HS-5 (cell line): ENCODE measurements around the gene AFG1L.
"Not testable (repeated sequence)": the region's sequence is repeated elsewhere in the genome, so short reads cannot be mapped to it uniquely, and the experiment has no call there.

Source experiments
- DNase-seq: peaks from one replicate; pipeline ENCODE4 v3.0.0-alpha.2; 2012; ENCODE audit warnings: low read depth

Gene AFG1L

GRCh38 chr6:108416047-108416833 is 121.4 kb downstream of the AFG1L start:
- DNase-seq = not testable (repeated sequence)

- no peak for DNase-seq
Observed at GRCh38 chr6:108417027-108417426, 122.2 kb downstream of the AFG1L start.

- DNase-seq = no peak
Observed at GRCh38 chr6:108419474-108419873, 124.6 kb downstream of the AFG1L start.

GRCh38 chr6:108419934-108420609 is 125.2 kb downstream of the AFG1L start:
- no peak for DNase-seq

- no peak for DNase-seq
Observed at GRCh38 chr6:108421366-108421765, 126.5 kb downstream of the AFG1L start.

GRCh38 chr6:108423982-108424705 is 129.3 kb downstream of the AFG1L start:
- no peak for DNase-seq

- no peak for DNase-seq
Observed at GRCh38 chr6:108425428-108425827, 130.6 kb downstream of the AFG1L start.

- DNase-seq = no peak
Observed at GRCh38 chr6:108432143-108432542, 137.3 kb downstream of the AFG1L start.

GRCh38 chr6:108432792-108433191 is 137.9 kb downstream of the AFG1L start:
- DNase-seq = no peak

- no peak for DNase-seq
Observed at GRCh38 chr6:108434222-108434621, 139.4 kb downstream of the AFG1L start.

- DNase-seq = no peak
Observed at GRCh38 chr6:108435391-108435790, 140.5 kb downstream of the AFG1L start.

GRCh38 chr6:108436771-108437170 is 141.9 kb downstream of the AFG1L start:
- no peak for DNase-seq

- DNase-seq = no peak
Observed at GRCh38 chr6:108437821-108438220, 143.0 kb downstream of the AFG1L start.

- DNase-seq = no peak
Observed at GRCh38 chr6:108438918-108439317, 144.1 kb downstream of the AFG1L start.

GRCh38 chr6:108441141-108441540 is 146.3 kb downstream of the AFG1L start:
- DNase-seq = no peak

GRCh38 chr6:108442770-108443520 is 148.1 kb downstream of the AFG1L start:
- DNase-seq = no peak

- no peak for DNase-seq
Observed at GRCh38 chr6:108446629-108447150, 151.8 kb downstream of the AFG1L start.

GRCh38 chr6:108448481-108448880 is 153.6 kb downstream of the AFG1L start:
- DNase-seq = no peak

- DNase-seq = not testable (repeated sequence)
Observed at GRCh38 chr6:108449717-108450116, 154.9 kb downstream of the AFG1L start.

- DNase-seq = no peak
Observed at GRCh38 chr6:108451816-108452215, 157.0 kb downstream of the AFG1L start.

- no peak for DNase-seq
Observed at GRCh38 chr6:108452711-108453195, 157.9 kb downstream of the AFG1L start.
